ENCODE data around the gene SLC39A11.

GRCh38 chr17:72790190-72790589 is 302.3 kb downstream of the SLC39A11 start:
- TF ChIP-seq NFIC (IDR thresholded peaks at IDR 0.05) (no peak), CREB1 (IDR thresholded peaks at IDR 0.05; ENCODE audit: low read depth) (no peak), EP300 (IDR thresholded peaks at IDR 0.05; ENCODE audit: borderline replicate concordance) (no peak)
